Neural cell (in vitro differentiated cells): ENCODE data around the gene SLC9A6. TPM values are rescaled to one million over a fixed set of nuclear protein-coding genes. Genes with fewer than 3 reads are reported as not detected.

Source experiments
- H2AFZ ChIP-seq: fragments of 200-600, 300-800 bp; sonication (generic), shearing (Covaris generic); 2 replicates; pipeline ENCODE4 v1.6.0; 2014; ENCODE audit warnings: low read depth, mild to moderate bottlenecking, antibody characterized with exemption, low read length, moderate library complexity
- H3F3A ChIP-seq: fragments of 200-600 bp; shearing (Covaris generic); 2 replicates; pipeline ENCODE4 v1.6.1; 2016; ENCODE audit warnings: mild to moderate bottlenecking, moderate library complexity, mixed read lengths, antibody characterized with exemption, low read length; ENCODE audit not compliant: insufficient read depth, poor library complexity, severe bottlenecking
- H3K27ac ChIP-seq: fragments of 200-600, 300-800 bp; sonication (generic), shearing (Covaris generic); 2 replicates; pipeline ENCODE4 v1.5.1; 2014; ENCODE audit warnings: mild to moderate bottlenecking, low read length, moderate library complexity
- H3K27me3 ChIP-seq: fragments of 300-800, 200-600 bp; sonication (generic), shearing (Covaris generic); 2 replicates; pipeline ENCODE4 v1.6.0; 2014; ENCODE audit warnings: mild to moderate bottlenecking, low read depth, low read length, moderate library complexity; ENCODE audit not compliant: insufficient read depth
- H3K36me3 ChIP-seq: fragments of 300-800, 200-600 bp; sonication (generic), shearing (Covaris generic); 2 replicates; pipeline ENCODE4 v1.5.1; 2014; ENCODE audit warnings: mild to moderate bottlenecking, antibody characterized with exemption, low read length, moderate library complexity; ENCODE audit not compliant: insufficient read depth
- H3K4me2 ChIP-seq: fragments of 300-800, 200-600 bp; sonication (generic), shearing (Covaris generic); 2 replicates; pipeline ENCODE4 v1.6.0; 2014; ENCODE audit warnings: mild to moderate bottlenecking, low read length
- H3K4me3 ChIP-seq: fragments of 300-800, 200-600 bp; sonication (generic), shearing (Covaris generic); 2 replicates; pipeline ENCODE4 v1.5.1; 2014; ENCODE audit warnings: mild to moderate bottlenecking, low read length, moderate library complexity
- H3K79me2 ChIP-seq: fragments of 200-600 bp; shearing (Covaris generic); replicated peaks from 2 replicates; pipeline ENCODE4 v1.6.0; 2014; ENCODE audit warnings: mild to moderate bottlenecking, low read length, moderate library complexity; ENCODE audit not compliant: insufficient read depth
- H3K9ac ChIP-seq: fragments of 300-800, 200-600 bp; sonication (generic), shearing (Covaris generic); 2 replicates; pipeline ENCODE4 v1.6.1; 2016; ENCODE audit warnings: mild to moderate bottlenecking, low read length, mixed read lengths
- H3K9me2 ChIP-seq: fragments of 200-600 bp; shearing (Covaris generic); 2 replicates; pipeline ENCODE4 v1.6.1; 2016; ENCODE audit warnings: mild to moderate bottlenecking, low read length, mixed read lengths; ENCODE audit not compliant: insufficient read depth
- H3K9me3 ChIP-seq: fragments of 200-600, 300-800 bp; sonication (generic), shearing (Covaris generic); 2 replicates; pipeline ENCODE4 v1.6.1; 2016; ENCODE audit warnings: mild to moderate bottlenecking, mixed run types, low read length, moderate library complexity, mixed read lengths
- H4K20me1 ChIP-seq: fragments of 200-600 bp; shearing (Covaris generic); 2 replicates; pipeline ENCODE4 v1.6.1; 2016; ENCODE audit warnings: mild to moderate bottlenecking, mixed run types; ENCODE audit not compliant: insufficient read depth
- CTCF ChIP-seq: fragments of 450-650 bp; IDR thresholded peaks from 2 replicates; pipeline ENCODE4 v1.5.1; 2014; ENCODE audit warnings: antibody characterized with exemption, mild to moderate bottlenecking, moderate library complexity; ENCODE audit not compliant: poor library complexity, severe bottlenecking
- EP300 ChIP-seq: fragments of 450-650 bp; conservative IDR thresholded peaks from 2 replicates; pipeline ENCODE4 v1.6.1; 2014; ENCODE audit warnings: antibody characterized with exemption, mild to moderate bottlenecking, moderate library complexity; ENCODE audit not compliant: poor library complexity, severe bottlenecking
- EZH2 ChIP-seq: fragments of 200-600, 300-800 bp; shearing (Covaris generic), sonication (generic); IDR thresholded peaks from 2 replicates; pipeline ENCODE4 v1.6.1; 2014; ENCODE audit warnings: antibody characterized with exemption, low read length, borderline replicate concordance, mild to moderate bottlenecking; ENCODE audit not compliant: insufficient read depth, poor library complexity, severe bottlenecking
- MXI1 ChIP-seq: fragments of 450-650 bp; conservative IDR thresholded peaks from 2 replicates; pipeline ENCODE4 v1.6.1; 2014; ENCODE audit warnings: antibody characterized with exemption, mild to moderate bottlenecking; ENCODE audit not compliant: poor library complexity, severe bottlenecking
- POLR2AphosphoS5 ChIP-seq: IDR thresholded peaks from 2 replicates; pipeline ENCODE4 v1.6.1; 2012
- RAD21 ChIP-seq: fragments of 450-650 bp; conservative IDR thresholded peaks from 2 replicates; pipeline ENCODE4 v1.6.1; 2014; ENCODE audit warnings: antibody characterized with exemption, mild to moderate bottlenecking, moderate library complexity
- REST ChIP-seq: IDR thresholded peaks from 2 replicates; pipeline ENCODE4 v1.6.1; 2012; ENCODE audit warnings: borderline replicate concordance
- SMC3 ChIP-seq: fragments of 450-650 bp; conservative IDR thresholded peaks from 2 replicates; pipeline ENCODE4 v1.6.1; 2014; ENCODE audit warnings: antibody characterized with exemption, mild to moderate bottlenecking, moderate library complexity; ENCODE audit not compliant: poor library complexity
- TAF1 ChIP-seq: IDR thresholded peaks from 2 replicates; pipeline ENCODE4 v1.6.1; 2012; ENCODE audit warnings: low read depth
- polyA plus RNA-seq: library from polyadenylated mRNA; depleted of rRNA; stranded (reverse); fragments of >200 nt; gene quantifications from 2 replicates; pipeline ENCODE4 v1.2.3, GENCODE V29; 2014

Gene SLC9A6
- polyA plus RNA-seq, 1 donor from 2014 or later, result 103 TPM

GRCh38 chrX:136031626-136032025, 46.4 kb downstream of the SLC9A6 start (continued):
- TF ChIP-seq REST (no peak), RAD21 (no peak), MXI1 (no peak), EZH2 (no peak)

- no peaks in the 10 kb centered on the region for H3F3A ChIP-seq
- no peaks in the 10 kb centered on the region for H3K36me3 ChIP-seq
- H3K79me2 ChIP-seq, result no peaks in the 10 kb centered on the region
- no peak overlapping the region for H3K4me3 ChIP-seq
- no peak overlapping the region for H3K9ac ChIP-seq
- no peak overlapping the region for H3K27ac ChIP-seq
- no peaks in the 10 kb centered on the region for H3K9me3 ChIP-seq
- H3K27me3 ChIP-seq, result no peaks in the 10 kb centered on the region
- no peak overlapping the region for H2AFZ ChIP-seq
- no peaks in the 10 kb centered on the region for H4K20me1 ChIP-seq
- H3K9me2 ChIP-seq, result no peaks in the 10 kb centered on the region
- no peak for TF ChIP-seq RAD21
- TF ChIP-seq TAF1, result no peak
- TF ChIP-seq EP300, result no peak
- TF ChIP-seq CTCF, result no peak
- no peak for TF ChIP-seq REST
- TF ChIP-seq SMC3, result no peak
- TF ChIP-seq EZH2, result no peak
- TF ChIP-seq MXI1, result no peak
- no peak for TF ChIP-seq POLR2AphosphoS5
- no peak overlapping the region for H3K4me2 ChIP-seq
Observed at GRCh38 chrX:136032370-136032769, 47.1 kb downstream of the SLC9A6 start.
